ENCODE measurements around the gene CD63.
A peak's percentile ranks its signal among the peaks of the same experiment; 100 is the strongest.
"Not testable (repeated sequence)": the region's sequence is repeated elsewhere in the genome, so short reads cannot be mapped to it uniquely, and the experiment has no call there.

The CD63 gene, protein sequence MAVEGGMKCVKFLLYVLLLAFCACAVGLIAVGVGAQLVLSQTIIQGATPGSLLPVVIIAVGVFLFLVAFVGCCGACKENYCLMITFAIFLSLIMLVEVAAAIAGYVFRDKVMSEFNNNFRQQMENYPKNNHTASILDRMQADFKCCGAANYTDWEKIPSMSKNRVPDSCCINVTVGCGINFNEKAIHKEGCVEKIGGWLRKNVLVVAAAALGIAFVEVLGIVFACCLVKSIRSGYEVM

GRCh38 chr12:55728939-55729818 is at the start of gene CD63:
CD63 (minus strand) TSS chr12:55729009; CDS start chr12:55728341, 668 bp downstream.
- TF ChIP-seq ZNF274 (IDR thresholded peaks at IDR 0.05; ENCODE audit: low read depth, low read length): no peak
- peak within 1 kb of the TSS; percentile 73 for H3K4me3 ChIP-seq (ENCODE audit: low read length)

DNA sequence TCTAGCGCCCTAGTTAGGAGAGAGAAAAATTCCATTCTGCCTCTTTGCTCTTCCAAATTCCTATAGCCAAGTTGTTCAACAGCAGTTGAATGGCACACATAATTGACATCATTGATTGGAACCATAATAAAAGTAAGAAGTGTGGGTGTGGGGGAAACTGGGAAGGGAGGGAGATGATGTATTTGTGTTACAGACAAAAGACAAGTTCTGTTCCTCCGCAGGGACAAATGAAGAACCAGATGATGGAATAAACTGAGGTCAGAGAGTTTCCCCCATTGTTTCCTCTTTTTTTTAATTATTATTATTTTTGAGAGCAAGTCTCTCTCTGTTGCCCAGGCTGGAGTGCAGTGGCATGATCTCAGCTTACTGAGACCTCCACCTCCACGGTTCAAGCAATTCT is 49.0 kb upstream of the CD63 start:
- no peak overlapping the region for H3K4me3 ChIP-seq (ENCODE audit: low read length)
- TF ChIP-seq ZNF274 (IDR thresholded peaks at IDR 0.05; ENCODE audit: low read depth, low read length): no peak

- H3K4me3 ChIP-seq (ENCODE audit: low read length): no peak overlapping the region
- TF ChIP-seq ZNF274 (IDR thresholded peaks at IDR 0.05; ENCODE audit: low read depth, low read length): no peak
Measured at GRCh38 chr12:55771736-55772135, 42.9 kb upstream of the CD63 start.

GRCh38 chr12:55767156-55767555 is 38.3 kb upstream of the CD63 start:
- H3K4me3 ChIP-seq (ENCODE audit: low read length): no peak overlapping the region
- no peak for TF ChIP-seq ZNF274 (IDR thresholded peaks at IDR 0.05; ENCODE audit: low read depth, low read length)

- no peak overlapping the region for H3K4me3 ChIP-seq (ENCODE audit: low read length)
- TF ChIP-seq ZNF274 (IDR thresholded peaks at IDR 0.05; ENCODE audit: low read depth, low read length): no peak
Measured at GRCh38 chr12:55765736-55766290, 37.0 kb upstream of the CD63 start.

- TF ChIP-seq ZNF274 (IDR thresholded peaks at IDR 0.05; ENCODE audit: low read depth, low read length): no peak
- no peak overlapping the region for H3K4me3 ChIP-seq (ENCODE audit: low read length)
Measured at GRCh38 chr12:55762646-55763045, 33.8 kb upstream of the CD63 start.

DNA sequence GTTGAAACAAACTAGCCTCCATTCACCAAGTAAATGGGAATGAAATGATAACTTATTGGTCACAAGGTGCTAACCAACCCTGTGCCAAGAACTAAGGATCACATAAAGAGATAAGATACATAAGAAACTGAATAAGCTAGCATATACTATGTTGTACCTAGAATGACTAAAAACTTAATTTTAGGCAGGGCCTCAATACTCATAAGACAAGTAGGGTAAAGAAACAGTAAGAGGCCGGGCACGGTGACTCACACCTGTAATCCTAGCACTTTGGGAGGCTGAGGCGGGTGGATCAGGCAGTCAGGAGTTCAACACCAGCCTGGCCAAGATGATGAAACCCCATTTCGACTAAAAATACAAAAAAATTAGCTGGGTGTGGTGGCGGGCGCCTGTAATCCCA is 31.9 kb upstream of the CD63 start:
- no peak for TF ChIP-seq ZNF274 (IDR thresholded peaks at IDR 0.05; ENCODE audit: low read depth, low read length)

GRCh38 chr12:55758575-55758974 is 29.8 kb upstream of the CD63 start:
- not testable (repeated sequence) for H3K4me3 ChIP-seq (ENCODE audit: low read length)

More for the DNA sequence above, 31.9 kb upstream of the CD63 start:
- no peak overlapping the region for H3K4me3 ChIP-seq (ENCODE audit: low read length)

GRCh38 chr12:55757701-55758100 is 28.9 kb upstream of the CD63 start:
- no peak overlapping the region for H3K4me3 ChIP-seq (ENCODE audit: low read length)
- TF ChIP-seq ZNF274 (IDR thresholded peaks at IDR 0.05; ENCODE audit: low read depth, low read length): no peak

- TF ChIP-seq ZNF274 (IDR thresholded peaks at IDR 0.05; ENCODE audit: low read depth, low read length): no peak
- no peak overlapping the region for H3K4me3 ChIP-seq (ENCODE audit: low read length)
Measured at GRCh38 chr12:55755246-55755645, 26.4 kb upstream of the CD63 start.

DNA sequence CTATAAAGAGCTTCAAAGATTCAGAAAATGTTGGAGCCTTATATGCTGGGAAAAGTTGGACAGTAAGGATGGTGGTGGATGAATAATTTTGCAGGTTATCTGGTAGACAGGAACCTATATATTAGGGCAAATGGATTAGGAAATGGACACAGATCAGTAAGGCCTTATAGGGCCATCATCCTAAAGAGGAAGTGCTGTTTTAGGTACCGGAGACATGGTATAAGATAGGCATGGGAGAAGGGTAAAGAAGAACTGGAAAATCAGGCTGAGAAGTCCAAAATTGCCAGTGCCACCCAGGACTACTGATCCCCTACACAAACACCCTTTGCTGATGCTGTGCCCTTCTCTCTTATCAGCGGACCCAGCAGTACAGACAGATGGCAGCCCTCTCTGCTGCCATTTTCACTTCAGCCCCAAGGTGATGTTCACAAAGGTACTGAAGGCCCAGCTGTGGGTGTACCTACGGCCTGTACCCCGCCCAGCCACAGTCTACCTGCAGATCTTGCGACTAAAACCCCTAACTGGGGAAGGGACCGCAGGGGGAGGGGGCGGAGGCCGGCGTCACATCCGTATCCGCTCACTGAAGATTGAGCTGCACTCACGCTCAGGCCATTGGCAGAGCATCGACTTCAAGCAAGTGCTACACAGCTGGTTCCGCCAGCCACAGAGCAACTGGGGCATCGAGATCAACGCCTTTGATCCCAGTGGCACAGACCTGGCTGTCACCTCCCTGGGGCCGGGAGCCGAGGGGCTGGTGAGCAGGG is 19.6 kb upstream of the CD63 start:
- H3K4me3 ChIP-seq (ENCODE audit: low read length): no peak overlapping the region

DNA sequence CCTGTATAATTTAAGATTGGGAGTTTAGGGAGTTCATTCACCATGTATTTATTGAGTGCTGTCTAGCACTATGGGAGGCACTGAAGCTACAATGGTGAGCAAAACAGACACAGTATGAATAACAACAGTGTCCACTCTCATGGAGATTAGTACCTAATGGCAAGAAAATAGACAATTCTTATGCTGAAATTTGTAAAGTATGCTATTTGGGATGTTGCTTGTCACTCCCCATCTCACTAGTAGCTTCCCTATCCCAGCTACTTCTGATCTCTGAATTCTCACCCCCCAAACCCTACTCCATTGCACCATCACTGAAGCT is 18.1 kb upstream of the CD63 start:
- no peak for TF ChIP-seq ZNF274 (IDR thresholded peaks at IDR 0.05; ENCODE audit: low read depth, low read length)
- H3K4me3 ChIP-seq (ENCODE audit: low read length): no peak overlapping the region

More for the DNA sequence above, 19.6 kb upstream of the CD63 start:
- no peak for TF ChIP-seq ZNF274 (IDR thresholded peaks at IDR 0.05; ENCODE audit: low read depth, low read length)

- no peak overlapping the region for H3K4me3 ChIP-seq (ENCODE audit: low read length)
- TF ChIP-seq ZNF274 (IDR thresholded peaks at IDR 0.05; ENCODE audit: low read depth, low read length): no peak
Measured at GRCh38 chr12:55746174-55746912, 17.5 kb upstream of the CD63 start.

All from GM08714 (cell line).